Osteocyte (in vitro differentiated cells): ENCODE data around the gene SUPV3L1. TPM values are rescaled to one million over a fixed set of nuclear protein-coding genes. Genes with fewer than 3 reads are reported as not detected.
A peak's percentile ranks its signal among the peaks of the same experiment; 100 is the strongest.

Source experiments
- DNase-seq: peaks from one replicate; pipeline ENCODE4 v3.0.0; 2021; ENCODE audit warnings: mixed read lengths; ENCODE audit not compliant: unreplicated experiment; ENCODE audit errors: extremely low spot score
- H3K27ac Mint-ChIP-seq: one replicate; pipeline ENCODE4 v1.8.0; 2021; ENCODE audit warnings: mild to moderate bottlenecking, mixed read lengths; ENCODE audit not compliant: unreplicated experiment
- H3K27me3 Mint-ChIP-seq: one replicate; pipeline ENCODE4 v1.8.0; 2021; ENCODE audit warnings: mixed read lengths; ENCODE audit not compliant: unreplicated experiment
- H3K36me3 Mint-ChIP-seq: one replicate; pipeline ENCODE4 v1.8.0; 2021; ENCODE audit warnings: mixed read lengths; ENCODE audit not compliant: unreplicated experiment
- H3K4me1 Mint-ChIP-seq: one replicate; pipeline ENCODE4 v1.8.0; 2021; ENCODE audit warnings: mixed read lengths; ENCODE audit not compliant: unreplicated experiment
- H3K4me3 Mint-ChIP-seq: one replicate; pipeline ENCODE4 v1.8.0; 2021; ENCODE audit warnings: mild to moderate bottlenecking, moderate library complexity, mixed read lengths; ENCODE audit not compliant: unreplicated experiment
- H3K9me3 Mint-ChIP-seq: one replicate; pipeline ENCODE4 v1.8.0; 2021; ENCODE audit warnings: mixed read lengths; ENCODE audit not compliant: unreplicated experiment
- CTCF ChIP-seq: fragments of 200-600 bp; sonication (generic); IDR thresholded peaks from 2 replicates; pipeline ENCODE4 v1.5.0; 2021; ENCODE audit warnings: antibody characterized with exemption, mild to moderate bottlenecking, moderate library complexity
- total RNA-seq: library from RNA; stranded (reverse); gene quantifications from 2 replicates; pipeline ENCODE4 v1.2.1, GENCODE V29; 2021

SUPV3L1 gene
- total RNA-seq, 1 donor from 2014 or later = 27.3 TPM

GRCh38 chr10:69226919-69227450, 47.0 kb downstream of the SUPV3L1 start:
- Mint-ChIP-seq H3K27me3 (no peaks in the 10 kb centered on the region), H3K9me3 (no peaks in the 10 kb centered on the region), H3K36me3 (no peaks in the 10 kb centered on the region), H3K4me1 (peaks cover 11% of the 10 kb centered on the region), H3K4me3 (no peak overlapping the region), H3K27ac (no peak overlapping the region)
- no peak for DNase-seq
- TF ChIP-seq CTCF = no peak

GRCh38 chr10:69228151-69228550, 48.1 kb downstream of the SUPV3L1 start:
- Mint-ChIP-seq H3K4me1 (peaks cover 23% of the 10 kb centered on the region), H3K4me3 (no peak overlapping the region), H3K36me3 (no peaks in the 10 kb centered on the region), H3K27me3 (no peaks in the 10 kb centered on the region), H3K27ac (no peak overlapping the region), H3K9me3 (no peaks in the 10 kb centered on the region)
- DNase-seq = no peak
- TF ChIP-seq CTCF = no peak

DNA sequence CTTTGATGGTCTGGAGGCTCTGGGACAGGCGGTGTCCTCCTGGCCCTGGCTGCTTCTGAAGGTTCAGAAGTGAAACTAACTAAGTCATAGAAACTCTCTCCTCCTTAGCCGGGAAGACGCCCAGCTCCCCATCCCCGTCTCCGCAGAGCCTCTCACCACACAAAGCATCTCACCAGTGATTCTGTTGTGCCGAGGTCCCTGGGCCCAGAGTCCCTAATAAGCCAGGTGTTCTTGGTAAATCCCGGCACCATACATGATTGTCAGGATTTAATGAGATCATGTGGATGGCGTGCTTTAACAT, 49.5 kb downstream of the SUPV3L1 start:
- DNase-seq = no peak
- no peak for TF ChIP-seq CTCF
- H3K4me3 Mint-ChIP-seq = no peak overlapping the region
- no peak overlapping the region for H3K27ac Mint-ChIP-seq
- no peaks in the 10 kb centered on the region for H3K36me3 Mint-ChIP-seq
- H3K9me3 Mint-ChIP-seq = no peaks in the 10 kb centered on the region
- H3K4me1 Mint-ChIP-seq = peaks cover 25% of the 10 kb centered on the region
- H3K27me3 Mint-ChIP-seq = no peaks in the 10 kb centered on the region

DNA sequence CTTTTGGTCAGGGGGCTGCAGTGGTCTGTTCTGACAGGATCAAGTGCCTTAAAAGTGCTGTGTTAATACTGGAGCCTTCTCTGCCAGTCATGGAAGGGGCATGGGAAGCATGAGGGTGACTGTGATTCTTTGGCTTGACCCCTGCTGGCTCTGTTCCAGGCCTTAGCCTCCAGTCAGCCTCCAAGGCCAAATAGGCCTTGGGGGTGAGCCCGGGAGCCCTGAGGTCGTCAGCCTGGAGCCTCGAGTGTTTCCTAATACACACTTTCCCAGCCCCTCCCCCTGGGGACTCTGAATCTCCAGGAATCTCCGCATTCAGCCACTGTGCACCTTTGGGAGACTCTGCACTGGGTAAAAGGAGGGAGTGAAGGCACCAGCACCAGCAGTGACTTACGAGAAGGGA, 50.1 kb downstream of the SUPV3L1 start:
- Mint-ChIP-seq H3K9me3 (no peaks in the 10 kb centered on the region), H3K4me3 (no peak overlapping the region), H3K36me3 (no peaks in the 10 kb centered on the region), H3K4me1 (peaks cover 21% of the 10 kb centered on the region), H3K27ac (no peak overlapping the region), H3K27me3 (no peaks in the 10 kb centered on the region)
- no peak for DNase-seq
- no peak for TF ChIP-seq CTCF

DNA sequence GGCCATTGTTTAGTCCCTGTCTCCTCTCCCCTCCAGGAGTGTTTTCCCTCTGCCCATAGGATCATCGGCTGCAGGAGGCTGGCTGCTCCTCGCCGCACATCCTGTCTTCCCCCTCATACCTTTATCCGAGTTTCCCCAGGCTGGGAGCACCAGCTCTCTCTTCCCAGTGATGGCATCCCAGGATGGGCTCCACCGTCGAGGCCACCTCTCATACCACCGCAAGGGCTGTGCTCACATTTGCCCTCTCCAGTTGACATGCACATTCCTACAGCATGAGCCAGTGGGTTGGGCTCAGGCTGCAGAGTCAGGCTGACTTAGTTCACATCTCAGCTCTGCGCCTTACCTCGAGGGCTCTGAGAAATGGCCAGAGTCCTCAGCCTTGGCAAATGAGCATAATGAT, 52.2 kb downstream of the SUPV3L1 start:
- peak overlapping the region; percentile 45 for H3K27ac Mint-ChIP-seq
- TF ChIP-seq CTCF = no peak
- H3K36me3 Mint-ChIP-seq = no peaks in the 10 kb centered on the region
- H3K4me1 Mint-ChIP-seq = peaks cover 18% of the 10 kb centered on the region
- H3K4me3 Mint-ChIP-seq = no peak overlapping the region
- H3K27me3 Mint-ChIP-seq = no peaks in the 10 kb centered on the region
- no peak for DNase-seq
- no peaks in the 10 kb centered on the region for H3K9me3 Mint-ChIP-seq
